GM19463 (cell line): ENCODE results near the gene RALB.

Source experiments
- ATAC-seq: cut with Tn5 transposase; IDR thresholded peaks from one replicate; pipeline ENCODE4 v1.9.1; 2021; ENCODE audit warnings: mild to moderate bottlenecking, moderate library complexity; ENCODE audit not compliant: unreplicated experiment

RALB gene

DNA sequence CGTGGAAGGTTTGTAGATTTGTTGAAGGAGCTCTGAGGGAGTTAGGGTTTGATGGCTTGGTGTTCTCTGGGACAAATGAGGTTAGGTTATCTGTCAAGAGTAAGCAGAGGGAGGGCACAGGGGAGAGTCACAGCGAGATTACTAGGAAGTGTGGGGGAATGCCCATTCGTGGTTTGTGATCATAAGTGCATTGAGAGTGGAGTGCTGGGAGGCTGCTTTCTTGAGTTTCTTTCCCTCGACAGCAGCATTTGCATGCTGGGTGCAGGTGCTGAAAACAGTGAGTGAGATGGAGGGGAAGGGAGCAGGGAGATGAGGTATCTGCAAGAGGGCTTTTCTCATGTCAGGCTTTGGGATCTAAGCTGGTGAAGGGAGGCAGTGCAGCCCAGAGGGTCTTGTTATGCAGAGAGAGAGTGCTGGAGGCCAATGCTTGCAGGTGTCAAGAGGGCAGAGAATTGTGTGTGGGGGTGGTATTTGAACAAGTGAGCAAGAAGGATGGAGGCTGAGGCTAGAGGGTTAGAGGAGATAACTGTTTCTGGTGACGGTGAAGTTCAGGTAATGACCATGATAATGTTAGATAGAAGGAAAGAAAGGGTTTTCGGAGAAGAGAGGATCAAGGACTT, 8.8 kb downstream of the RALB start:
- peak; percentile 84 for ATAC-seq

DNA sequence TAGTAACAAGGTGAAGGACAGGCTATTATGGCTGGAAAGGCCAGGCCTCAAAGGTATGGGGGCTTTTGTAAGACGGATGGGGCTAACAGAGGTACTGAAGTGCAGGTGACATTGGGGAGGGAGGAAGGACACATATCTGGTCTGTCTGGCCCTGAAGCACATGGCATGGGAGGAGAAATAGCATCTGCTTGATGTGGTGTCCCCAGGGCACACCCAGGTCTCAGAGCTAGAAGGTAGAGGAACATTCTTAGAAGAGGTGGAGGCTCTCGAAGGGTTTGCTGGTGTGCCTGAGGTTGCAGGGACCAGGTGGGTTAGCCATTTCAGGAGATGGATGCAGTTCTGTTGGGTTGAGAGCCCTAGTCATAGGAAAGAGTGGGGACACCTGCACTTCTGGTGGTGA, 9.5 kb downstream of the RALB start:
- no peak for ATAC-seq

DNA sequence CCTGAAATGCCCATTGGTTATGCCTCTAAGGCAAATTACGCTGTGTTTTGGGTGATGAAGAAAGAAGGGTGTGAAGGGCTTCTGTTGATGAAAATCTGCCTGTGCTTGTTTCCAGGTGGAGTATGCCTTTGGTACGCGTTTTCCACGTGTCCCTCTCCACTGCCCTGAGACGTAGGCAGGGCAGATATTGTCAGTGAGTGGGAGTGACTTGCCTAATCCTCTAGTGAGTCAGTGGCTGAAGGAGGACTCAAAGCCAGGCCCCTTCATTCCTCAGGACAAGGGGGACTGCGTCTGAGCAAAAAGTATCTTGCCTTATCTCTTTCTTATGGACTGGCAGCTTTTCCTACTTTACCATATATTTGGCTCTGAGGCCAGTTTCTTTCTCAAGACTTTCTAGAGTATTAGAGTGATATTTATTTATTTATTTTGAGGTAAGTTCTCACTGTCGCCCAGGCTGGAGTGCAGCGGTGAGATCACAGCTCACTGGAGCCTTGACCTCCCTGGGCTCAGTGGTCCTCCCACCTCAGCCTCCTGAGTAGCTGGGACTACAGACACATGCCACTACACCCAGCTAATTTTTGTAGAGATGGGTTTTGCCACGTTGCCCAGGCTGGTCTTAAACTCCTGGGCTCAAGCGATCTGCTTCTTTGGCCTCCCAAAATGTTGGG, 10.2 kb downstream of the RALB start:
- ATAC-seq: no peak

DNA sequence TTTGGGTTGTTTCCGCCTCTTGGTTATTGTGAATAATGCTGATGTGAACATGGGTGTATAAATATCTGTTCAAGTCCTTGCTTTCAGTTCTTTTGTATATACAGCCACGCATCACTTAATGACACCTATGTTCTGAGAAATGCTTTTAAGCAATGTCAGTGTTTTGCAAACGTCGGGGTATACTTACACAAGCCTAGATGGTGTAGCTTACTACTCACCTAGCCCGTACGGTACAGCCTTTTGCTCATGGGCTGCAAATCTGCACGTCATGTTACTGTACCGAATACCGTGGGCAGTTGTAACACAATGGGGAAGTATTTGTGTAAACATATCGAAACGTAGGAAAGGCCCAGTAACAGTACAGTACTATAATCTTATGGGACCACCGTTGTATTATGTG, 12.4 kb downstream of the RALB start:
- peak; percentile 40 for ATAC-seq

DNA sequence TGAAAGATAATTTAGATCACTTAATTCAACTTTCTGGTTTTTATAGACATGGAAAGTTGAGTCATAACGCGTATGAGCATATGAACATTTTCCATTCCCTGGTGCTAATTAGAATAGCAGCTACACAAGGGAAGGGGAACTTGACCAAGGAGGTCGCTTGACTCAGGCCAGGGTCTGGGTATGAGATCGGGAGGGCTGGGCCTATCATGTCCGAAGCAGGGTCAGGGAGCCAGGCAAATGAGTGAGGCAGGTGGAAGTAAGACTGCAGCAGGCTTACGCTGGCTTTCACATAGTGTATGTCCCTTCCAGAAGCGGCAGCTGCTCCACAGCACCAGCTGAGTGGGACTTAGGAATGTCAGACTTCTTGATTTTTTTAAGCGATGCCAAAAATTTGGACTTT, 14.7 kb downstream of the RALB start:
- ATAC-seq: no peak

DNA sequence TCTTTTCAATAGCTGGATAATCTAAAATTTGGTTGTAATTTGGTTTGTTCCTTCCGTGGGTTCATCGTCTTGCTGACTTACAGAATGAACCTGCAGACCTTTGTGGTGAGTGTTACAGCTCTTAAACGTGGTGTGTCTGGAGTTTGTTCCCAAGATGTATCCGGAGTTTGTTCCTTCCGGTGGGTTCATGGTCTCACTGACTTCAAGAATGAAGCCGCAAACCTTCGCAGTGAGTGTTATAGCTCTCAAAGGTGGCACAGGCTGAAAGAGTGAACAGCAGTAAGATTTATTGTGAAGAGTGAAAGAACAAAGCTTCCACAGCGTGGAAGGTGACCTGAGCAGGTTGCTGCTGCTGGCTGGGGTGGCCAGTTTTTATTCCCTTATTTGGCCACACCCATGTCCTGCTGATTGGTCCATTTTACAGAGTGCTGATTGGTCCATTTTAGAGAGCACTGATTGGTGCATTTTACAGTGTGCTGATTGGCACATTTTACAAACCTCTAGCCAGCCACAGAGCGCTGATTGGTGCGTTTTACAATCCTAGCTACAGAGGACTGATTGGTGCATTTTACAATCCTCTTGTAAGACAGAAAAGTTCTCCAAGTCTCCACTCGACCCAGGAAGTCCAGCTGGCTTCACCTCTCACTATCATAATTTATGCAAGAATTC, 16.6 kb downstream of the RALB start:
- ATAC-seq: no peak

DNA sequence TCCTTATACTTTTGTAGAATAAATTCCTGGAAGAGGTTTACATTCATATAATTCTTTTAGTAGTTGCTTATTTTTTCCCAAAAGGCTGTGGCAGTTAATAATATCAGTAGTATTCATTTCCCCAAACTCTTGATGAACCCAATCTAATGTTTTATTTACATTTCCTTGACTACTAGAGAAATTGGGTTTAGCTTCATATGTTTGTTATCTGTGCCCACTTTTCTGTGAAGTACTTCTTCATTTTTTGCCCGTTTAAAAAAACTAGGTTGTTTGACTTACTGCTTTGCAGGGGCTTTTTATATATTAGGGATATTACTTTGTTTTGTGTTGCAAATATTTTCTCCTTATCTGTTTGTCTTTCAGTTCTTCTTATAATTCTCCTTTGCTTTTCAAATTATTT, 17.2 kb downstream of the RALB start:
- ATAC-seq: no peak

DNA sequence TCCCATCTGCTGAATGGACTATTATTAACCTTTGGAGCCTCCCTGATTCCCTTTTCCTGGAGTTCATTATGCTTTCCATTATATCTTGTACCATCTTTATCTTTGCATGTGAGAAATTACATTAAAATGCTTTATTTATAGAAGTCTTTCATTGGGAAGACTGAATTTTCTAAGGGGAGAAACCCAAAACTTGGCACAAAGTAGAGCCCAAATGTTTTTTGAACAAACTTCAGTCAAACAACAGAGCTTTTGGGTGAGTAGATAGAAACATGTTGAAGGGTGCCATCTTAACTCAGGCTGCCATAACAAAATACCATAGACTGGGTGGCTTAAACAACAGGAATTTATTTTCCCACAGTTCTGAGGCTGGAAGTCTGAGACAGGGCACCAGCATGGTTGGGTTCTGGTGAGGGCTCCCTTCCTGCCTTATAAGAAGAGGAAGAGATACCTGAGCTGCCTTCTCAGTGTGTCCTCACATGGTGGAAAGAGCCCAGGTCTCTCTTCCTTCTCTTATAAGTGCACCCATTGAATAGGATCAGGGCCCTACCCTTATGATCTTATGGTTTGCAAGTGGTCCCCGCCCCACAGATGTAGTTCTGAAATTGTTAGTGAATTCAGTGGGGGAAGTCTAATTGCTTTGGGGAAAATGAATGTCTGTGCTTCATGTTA, 19.2 kb downstream of the RALB start:
- no peak for ATAC-seq

DNA sequence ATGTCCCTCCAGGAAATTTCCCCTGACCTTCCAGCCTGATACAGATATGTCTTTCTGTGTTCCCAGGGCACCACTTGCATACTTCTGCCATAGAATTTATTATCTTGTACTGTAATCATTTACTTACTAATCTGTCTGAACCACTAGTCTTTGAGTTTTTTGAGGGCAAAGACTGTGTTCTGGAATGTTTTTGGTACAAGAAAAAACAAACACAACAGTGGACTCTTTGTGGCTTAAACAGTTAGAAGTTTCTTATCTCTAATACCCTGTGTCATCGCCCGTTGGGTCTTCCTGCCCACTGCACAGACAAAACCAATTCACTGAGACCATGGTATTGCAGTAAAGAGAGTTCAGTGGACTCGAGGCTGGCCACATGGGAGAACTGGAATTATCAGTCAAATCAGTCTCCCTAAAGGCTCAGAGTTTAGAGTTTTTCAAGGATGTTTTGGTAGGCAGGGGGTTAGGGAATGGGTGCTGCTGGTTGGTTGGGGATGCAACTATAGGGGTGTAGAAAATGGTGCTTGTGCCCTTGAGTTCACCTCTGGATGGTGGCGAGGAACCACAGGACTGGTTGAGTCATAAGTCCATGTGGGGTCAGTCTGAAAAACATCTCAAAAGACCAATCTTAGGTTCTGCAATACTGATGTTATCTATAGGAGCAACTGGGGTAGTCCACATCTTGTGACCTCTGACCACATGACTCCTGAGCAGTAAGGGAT, 20.3 kb downstream of the RALB start:
- ATAC-seq: no peak

DNA sequence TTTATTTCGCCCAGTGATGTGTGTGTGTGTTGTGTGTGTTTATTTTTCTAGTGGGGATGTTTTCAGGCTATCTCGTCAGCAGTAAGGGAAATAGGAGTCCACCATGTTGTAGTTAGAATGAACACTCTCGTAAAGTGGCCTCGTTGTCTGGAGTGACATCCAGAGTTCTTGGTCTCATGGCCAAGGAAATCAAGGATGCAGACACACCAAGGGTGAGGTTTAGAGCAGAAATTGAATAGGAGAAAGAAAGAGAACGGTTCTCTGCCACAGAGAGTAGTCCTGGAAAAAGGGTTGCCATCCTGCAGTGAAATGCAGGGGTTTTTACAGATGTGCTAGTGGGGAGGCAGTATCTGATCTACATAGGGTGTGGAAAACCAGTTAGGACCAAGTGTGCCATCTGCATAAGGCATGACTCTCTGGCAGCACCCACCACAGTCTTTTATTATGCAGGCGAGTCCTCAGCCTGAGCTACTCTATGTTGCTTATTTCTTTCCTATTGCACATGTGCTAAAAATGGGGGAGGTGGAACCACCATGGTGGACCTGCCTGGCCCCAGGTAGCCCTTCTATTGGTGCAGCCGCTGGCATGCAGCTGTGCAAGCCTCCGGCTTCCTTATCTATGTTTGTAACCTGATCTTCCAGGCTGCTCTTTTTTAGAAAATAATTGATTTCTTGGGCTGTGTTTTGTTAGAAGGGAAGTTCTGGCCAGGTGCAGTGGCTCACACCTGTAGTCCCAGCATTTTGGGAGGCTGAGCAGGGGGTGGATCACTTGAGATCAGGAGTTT, 23.2 kb downstream of the RALB start:
- no peak for ATAC-seq

DNA sequence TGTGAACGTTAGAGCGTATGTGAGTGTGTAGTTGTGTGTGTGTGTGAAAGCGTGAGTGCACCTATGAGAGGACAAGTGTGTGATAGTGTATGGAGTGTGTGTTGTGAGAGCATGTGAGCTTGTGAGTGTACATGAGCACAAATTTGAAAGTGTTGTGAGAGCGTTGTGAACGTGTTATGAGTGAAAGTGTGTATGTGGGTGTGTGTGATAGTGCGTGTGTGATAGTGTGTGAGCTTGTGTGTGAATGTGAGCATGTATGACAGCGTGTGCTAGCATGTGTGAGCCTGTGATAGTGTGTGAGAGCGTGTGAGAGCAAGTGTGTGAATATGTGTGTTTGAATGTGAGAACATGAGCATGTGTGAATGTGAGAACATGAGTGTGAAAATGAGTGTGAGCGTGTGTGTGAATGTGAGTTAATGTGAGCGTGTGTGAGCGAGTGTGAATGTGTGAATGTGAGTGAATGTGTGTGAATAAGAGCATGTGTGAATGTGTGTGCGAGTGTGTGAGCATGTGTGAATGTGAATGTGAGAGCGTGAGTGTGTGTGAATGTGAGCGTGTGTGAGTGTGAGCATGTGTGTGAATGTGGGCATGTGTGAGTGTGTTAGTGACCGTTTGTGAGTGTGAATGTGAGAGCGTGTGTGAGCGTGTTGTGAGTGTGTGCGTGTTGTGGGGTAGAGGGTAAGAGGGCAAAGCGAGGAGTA, 25.0 kb downstream of the RALB start:
- no peak for ATAC-seq

DNA sequence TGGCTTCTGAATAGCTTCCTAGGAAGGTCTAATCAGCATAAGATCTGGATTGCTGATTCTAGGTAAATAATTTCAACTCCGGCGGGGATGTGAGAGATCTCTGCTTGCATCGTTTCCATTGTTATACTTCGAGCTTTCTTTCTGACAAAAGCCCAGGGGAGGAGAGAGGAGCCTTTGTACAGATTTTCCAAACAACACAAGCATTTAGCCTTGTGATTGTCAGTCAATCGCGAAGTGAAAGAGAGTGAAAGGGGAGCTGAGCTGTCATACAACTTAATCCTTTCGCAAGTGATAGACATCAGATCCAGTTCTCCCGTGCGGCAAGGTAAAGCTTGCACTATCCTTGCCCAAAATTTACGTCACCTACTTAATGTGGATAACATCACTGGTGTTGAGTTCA, 26.2 kb downstream of the RALB start:
- ATAC-seq: no peak

DNA sequence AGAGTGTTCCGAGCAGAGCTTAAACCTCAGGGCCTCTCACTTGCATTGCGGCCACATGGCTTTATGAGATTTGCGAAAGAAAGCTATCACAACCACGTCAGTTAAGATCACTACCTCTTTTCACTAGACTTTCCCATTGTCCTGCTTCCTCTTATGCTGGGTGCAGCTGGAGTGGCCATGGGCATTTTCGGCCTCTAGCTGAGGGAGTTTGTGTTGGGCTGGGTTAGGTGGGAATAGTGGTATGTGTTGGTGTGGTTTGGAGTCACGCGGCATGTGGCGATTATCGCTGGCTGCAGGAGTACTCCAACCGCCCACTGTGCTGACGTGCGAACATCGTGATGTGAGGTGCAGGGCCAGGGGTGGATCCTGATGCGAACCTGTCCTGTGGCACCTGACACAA, 27.1 kb downstream of the RALB start:
- no peak for ATAC-seq

DNA sequence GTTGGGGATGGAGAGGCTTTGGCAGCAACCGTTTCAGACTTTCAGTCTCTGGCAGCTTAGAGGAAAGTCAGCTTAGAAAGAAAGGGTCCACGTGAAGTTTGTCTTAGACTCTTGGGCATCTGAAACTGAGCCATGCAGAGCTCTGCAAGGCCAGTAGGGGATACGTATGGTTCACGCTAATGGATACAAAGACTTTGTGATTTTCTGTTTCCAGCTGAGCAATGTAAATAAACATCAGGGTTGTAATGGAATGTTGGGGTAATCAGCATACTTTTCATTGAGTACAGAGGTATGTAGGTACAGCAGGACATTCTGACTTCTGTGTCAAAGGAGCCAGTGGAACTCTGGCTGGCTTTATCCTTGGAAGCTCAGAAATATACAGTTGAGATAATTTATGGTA, 31.0 kb downstream of the RALB start:
- ATAC-seq: no peak

DNA sequence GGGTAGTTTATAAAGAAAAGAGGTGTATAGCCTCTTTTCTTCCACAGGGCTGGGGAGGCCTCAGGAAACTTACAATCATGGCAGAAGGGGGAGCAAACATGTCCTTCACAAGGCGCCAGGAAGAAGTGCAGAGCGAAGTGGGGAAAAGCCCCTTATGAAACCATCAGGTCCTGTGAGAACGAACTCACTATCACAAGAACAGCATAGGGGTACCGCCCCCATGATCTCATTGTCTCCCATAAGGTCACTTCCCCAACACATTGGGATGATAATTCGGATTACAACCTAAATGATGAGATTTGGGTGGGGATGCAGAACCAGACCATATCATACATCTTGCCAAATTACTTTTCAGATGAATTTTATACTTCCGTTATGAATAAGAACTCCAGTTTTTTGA, 32.4 kb downstream of the RALB start:
- ATAC-seq: no peak

DNA sequence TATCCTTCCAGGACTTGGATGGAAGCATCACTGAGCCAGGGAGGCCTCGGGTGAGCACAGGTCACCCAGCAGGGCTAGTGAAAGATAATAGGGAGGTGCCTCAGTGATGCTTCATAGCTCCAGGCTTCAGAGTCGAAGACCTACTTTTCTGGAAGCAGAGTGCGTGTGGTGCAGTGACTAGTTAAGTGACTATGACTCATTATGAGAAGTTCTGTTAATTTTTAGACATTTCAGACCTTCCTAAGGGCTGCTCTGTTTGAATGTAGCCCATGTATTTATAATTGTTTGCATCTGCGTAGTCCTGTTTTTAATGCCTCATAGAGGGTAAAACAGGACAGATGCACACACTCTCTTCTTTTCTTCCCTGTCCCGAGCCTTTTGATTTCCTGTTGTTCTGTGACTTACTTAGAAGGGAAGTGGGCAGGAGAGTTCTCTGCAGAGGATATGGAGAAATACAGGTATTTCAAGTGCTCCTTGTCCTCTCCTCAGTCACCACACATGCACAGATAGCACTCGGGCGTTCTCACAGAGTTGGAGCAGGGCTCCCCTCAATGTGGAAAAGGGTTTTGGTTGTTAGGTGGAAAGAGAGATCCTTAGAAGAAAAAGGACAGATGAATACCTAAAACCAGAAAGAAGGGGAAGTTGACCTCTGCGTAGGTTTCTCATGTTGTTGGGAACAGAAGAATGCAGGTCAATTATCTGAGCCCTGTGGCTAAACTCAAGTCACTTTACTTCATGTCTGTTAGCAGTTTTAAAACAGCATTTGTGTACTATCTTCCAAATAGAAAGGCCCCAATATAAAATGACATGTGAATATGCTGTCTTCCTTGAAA, 34.7 kb downstream of the RALB start:
- peak; percentile 98 for ATAC-seq

DNA sequence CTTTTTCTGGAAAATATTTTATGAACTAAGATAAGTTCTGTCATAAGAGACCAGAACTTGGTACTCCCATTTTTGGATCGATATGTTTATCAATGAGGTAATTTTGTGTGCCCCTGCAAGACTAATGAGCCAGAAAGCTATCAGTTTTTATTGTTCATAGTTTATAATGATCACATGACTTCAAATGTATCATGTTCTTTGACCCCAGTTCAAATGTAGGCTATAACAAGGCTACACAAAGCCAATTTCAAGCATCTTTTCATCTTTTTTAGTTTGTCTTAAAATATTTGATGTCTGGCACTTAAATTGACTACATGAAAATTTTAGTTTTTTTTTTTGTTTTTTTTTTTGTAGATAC, 35.3 kb downstream of the RALB start:
- no peak for ATAC-seq

DNA sequence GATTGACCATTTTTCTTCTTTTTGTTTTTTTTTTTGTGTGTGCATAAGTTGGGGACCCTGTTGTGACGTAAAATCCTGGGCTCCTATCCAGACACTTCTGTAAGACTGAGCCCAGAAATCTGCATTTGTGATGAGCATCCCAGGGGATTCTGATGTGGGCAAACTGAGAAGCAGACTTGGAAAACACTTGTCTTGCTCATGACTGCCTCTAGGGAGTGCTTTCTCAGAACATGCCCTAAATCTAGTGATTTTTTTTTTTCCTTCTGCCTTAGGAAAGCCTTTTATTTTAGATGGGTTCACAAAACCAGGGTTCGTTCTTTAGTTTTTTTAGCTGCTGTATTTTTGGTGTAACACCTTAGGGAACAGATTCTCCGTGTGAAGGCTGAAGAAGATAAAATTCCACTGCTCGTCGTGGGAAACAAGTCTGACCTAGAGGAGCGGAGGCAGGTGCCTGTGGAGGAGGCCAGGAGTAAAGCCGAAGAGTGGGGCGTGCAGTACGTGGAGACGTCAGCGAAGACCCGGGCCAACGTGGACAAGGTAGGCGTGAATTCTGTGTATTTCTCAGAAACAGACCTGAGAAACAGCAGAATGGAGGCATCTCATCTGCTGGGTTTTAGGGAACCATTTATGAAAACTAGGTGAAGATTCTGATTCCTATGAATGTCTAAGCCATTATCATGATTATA, 36.7 kb downstream of the RALB start:
- no peak for ATAC-seq

DNA sequence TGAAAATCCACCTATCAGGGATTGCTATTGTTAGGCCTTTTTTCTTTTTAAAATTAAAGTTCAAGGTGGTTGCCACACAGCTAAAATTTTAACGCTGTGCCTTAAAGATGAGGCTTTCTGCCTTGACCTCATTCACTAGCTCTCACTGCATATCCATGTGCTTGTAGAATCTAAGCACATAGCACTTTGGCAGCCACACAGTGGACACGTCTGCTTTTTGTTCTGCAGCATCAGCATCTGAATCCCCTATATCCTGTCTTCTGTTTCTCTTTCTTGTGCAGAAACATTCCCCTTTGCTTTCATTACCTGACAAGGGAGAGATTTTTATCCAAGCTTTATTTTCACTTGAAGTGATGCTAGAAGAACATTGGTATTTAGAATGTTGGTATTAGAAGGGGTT, 38.1 kb downstream of the RALB start:
- ATAC-seq: no peak
